Esophagus mucosa (tissue), 1 donor: ENCODE measurements around the gene OR2G3. TPM values are rescaled to one million over a fixed set of nuclear protein-coding genes. Genes with fewer than 3 reads are reported as not detected.
A peak's percentile ranks its signal among the peaks of the same experiment; 100 is the strongest.

Experiments used
- ATAC-seq: fragments of 200-7000 bp; cut with Tn5 transposase; one replicate; pipeline ENCODE4 v1.9.1; 2020
- total RNA-seq: library from RNA; stranded (reverse); gene quantifications from one replicate; pipeline ENCODE4 v1.2.4, GENCODE V29; 2023
- donor health status: DM: yes; HTN: yes; CAD: no.

The OR2G3 gene
- not detected for total RNA-seq

GRCh38 chr1:247605286-247605685 lies at the start of gene OR2G3:
Gene OR2G3 (plus strand): TSS chr1:247605586. CDS start chr1:247605586, 0 bp downstream.
- ATAC-seq = no peak

- no peak for ATAC-seq
Measured at GRCh38 chr1:247557926-247558674, 47.3 kb upstream of the OR2G3 start.

GRCh38 chr1:247561711-247562110 lies 43.7 kb upstream of the OR2G3 start:
- ATAC-seq = no peak

- ATAC-seq = no peak
Measured at GRCh38 chr1:247562198-247562597, 43.2 kb upstream of the OR2G3 start.

GRCh38 chr1:247574236-247574635 lies 31.1 kb upstream of the OR2G3 start:
- ATAC-seq = no peak

GRCh38 chr1:247574664-247575063 lies 30.7 kb upstream of the OR2G3 start:
- no peak for ATAC-seq

GRCh38 chr1:247576514-247576913 lies 28.9 kb upstream of the OR2G3 start:
- no peak for ATAC-seq

- no peak for ATAC-seq
Measured at GRCh38 chr1:247578946-247579460, 26.4 kb upstream of the OR2G3 start.

- ATAC-seq = no peak
Measured at GRCh38 chr1:247588060-247588459, 17.3 kb upstream of the OR2G3 start, which contains the start of gene OR2G2. Gene OR2G2 (plus strand): TSS chr1:247588360. CDS start chr1:247588360, 0 bp downstream.

- no peak for ATAC-seq
Measured at GRCh38 chr1:247613405-247613804, 8.0 kb downstream of the OR2G3 start.

- no peak for ATAC-seq
Measured at GRCh38 chr1:247614625-247615024, 9.2 kb downstream of the OR2G3 start.

GRCh38 chr1:247627951-247628350 lies 22.6 kb downstream of the OR2G3 start:
- no peak for ATAC-seq

GRCh38 chr1:247638011-247638410 lies 32.6 kb downstream of the OR2G3 start:
- ATAC-seq = no peak

- ATAC-seq = no peak
Measured at GRCh38 chr1:247638781-247639180, 33.4 kb downstream of the OR2G3 start.

GRCh38 chr1:247639381-247639981 lies 34.1 kb downstream of the OR2G3 start:
- ATAC-seq = peak; percentile 55

GRCh38 chr1:247642742-247643141 lies 37.4 kb downstream of the OR2G3 start:
- no peak for ATAC-seq

- no peak for ATAC-seq
Measured at GRCh38 chr1:247646867-247647266, 41.5 kb downstream of the OR2G3 start.

GRCh38 chr1:247647864-247648263 lies 42.5 kb downstream of the OR2G3 start:
- no peak for ATAC-seq

- no peak for ATAC-seq
Measured at GRCh38 chr1:247653040-247653439, 47.7 kb downstream of the OR2G3 start.

Other genes with a start within 250 kb of the OR2G3 start
- 0.36 TPM for gene NLRP3, start 189.4 kb upstream of the OR2G3 start, total RNA-seq
- not detected for gene OR2B11, start 147.5 kb upstream of the OR2G3 start, total RNA-seq
- gene OR2C3, start 69.1 kb upstream of the OR2G3 start, total RNA-seq = not detected
- gene GCSAML, start 56.5 kb upstream of the OR2G3 start, total RNA-seq = not detected
- not detected for gene OR2G2, start 17.2 kb upstream of the OR2G3 start, total RNA-seq
- gene OR13G1, start 74.2 kb downstream of the OR2G3 start, total RNA-seq = not detected
- gene OR6F1, start 111.1 kb downstream of the OR2G3 start, total RNA-seq = not detected
- not detected for gene OR14K1, start 133.0 kb downstream of the OR2G3 start, total RNA-seq
- gene OR14A2, start 142.6 kb downstream of the OR2G3 start, total RNA-seq = not detected
- not detected for gene OR1C1, start 155.0 kb downstream of the OR2G3 start, total RNA-seq
- not detected for gene OR14A16, start 218.5 kb downstream of the OR2G3 start, total RNA-seq
- gene OR11L1, start 236.3 kb downstream of the OR2G3 start, total RNA-seq = not detected